HL-60/S4 treated with phorbol 12-myristate 13-acetate at 8.2 ng/mL for 4 days and 3 days (cell line): ENCODE results near the gene ALPK1.

ENCODE experiments used
- in situ Hi-C: fragments of 300-500 bp; cut with MboI; formaldehyde crosslinking; loops from 2 replicates; pipeline ENCODE4 v1.15.0; 2022; ENCODE audit warnings: low sequenced_read_pairs

Gene ALPK1

GRCh38 chr4:112327965-112328733, 31.0 kb downstream of the ALPK1 start:
- in situ Hi-C loops: loop anchor here (25.0 kb wide), 1 partner anchor 284 kb away; no protein-coding TSS in a partner anchor

GRCh38 chr4:112328734-112329130, 31.6 kb downstream of the ALPK1 start:
- in situ Hi-C loops: loop anchor here (25.0 kb wide), 1 partner anchor 284 kb away; no protein-coding TSS in a partner anchor

GRCh38 chr4:112329672-112330375, 32.7 kb downstream of the ALPK1 start:
- in situ Hi-C loops: loop anchor here (25.0 kb wide), 1 partner anchor 282 kb away; no protein-coding TSS in a partner anchor

- in situ Hi-C loops: loop anchor here (25.0 kb wide), 1 partner anchor 281 kb away; no protein-coding TSS in a partner anchor
Observed at GRCh38 chr4:112330921-112331320, 33.8 kb downstream of the ALPK1 start.

GRCh38 chr4:112332398-112332797, 35.2 kb downstream of the ALPK1 start:
- in situ Hi-C loops: loop anchor here (25.0 kb wide), 1 partner anchor 280 kb away; no protein-coding TSS in a partner anchor

- in situ Hi-C loops: loop anchor here (25.0 kb wide), 1 partner anchor 272 kb away; no protein-coding TSS in a partner anchor
Observed at GRCh38 chr4:112340023-112340422, 42.9 kb downstream of the ALPK1 start.

GRCh38 chr4:112341033-112341432, 43.9 kb downstream of the ALPK1 start:
- in situ Hi-C loops: loop anchor here (25.0 kb wide), 1 partner anchor 271 kb away; no protein-coding TSS in a partner anchor

- in situ Hi-C loops: loop anchor here (25.0 kb wide), 1 partner anchor 269 kb away; no protein-coding TSS in a partner anchor
Observed at GRCh38 chr4:112343330-112344080, 46.3 kb downstream of the ALPK1 start.

GRCh38 chr4:112348488-112349158, 51.5 kb downstream of the ALPK1 start:
- in situ Hi-C loops: loop anchor here (25.0 kb wide), 1 partner anchor 264 kb away; no protein-coding TSS in a partner anchor

- in situ Hi-C loops: no loop called here
Observed at GRCh38 chr4:112352736-112353135, 55.6 kb downstream of the ALPK1 start.

- in situ Hi-C loops: no loop called here
Observed at GRCh38 chr4:112355662-112356061, 58.5 kb downstream of the ALPK1 start.

- in situ Hi-C loops: no loop called here
Observed at GRCh38 chr4:112357453-112357852, 60.3 kb downstream of the ALPK1 start.

- in situ Hi-C loops: no loop called here
Observed at GRCh38 chr4:112357897-112358296, 60.7 kb downstream of the ALPK1 start.

GRCh38 chr4:112358415-112358814, 61.2 kb downstream of the ALPK1 start:
- in situ Hi-C loops: no loop called here

GRCh38 chr4:112358952-112359749, 62.0 kb downstream of the ALPK1 start:
- in situ Hi-C loops: no loop called here

GRCh38 chr4:112361181-112361791, 64.1 kb downstream of the ALPK1 start:
- in situ Hi-C loops: no loop called here

- in situ Hi-C loops: no loop called here
Observed at GRCh38 chr4:112370466-112370865, 73.3 kb downstream of the ALPK1 start.

- in situ Hi-C loops: no loop called here
Observed at GRCh38 chr4:112371361-112371760, 74.2 kb downstream of the ALPK1 start.

- in situ Hi-C loops: no loop called here
Observed at GRCh38 chr4:112374850-112375249, 77.7 kb downstream of the ALPK1 start.
